Liver (tissue), 9 donors: Measurements from ENCODE around the gene POU3F1. TPM values are rescaled to one million over a fixed set of nuclear protein-coding genes. Genes with fewer than 3 reads are reported as not detected.

Experiments used
- DNase-seq: peaks from one replicate; pipeline ENCODE4 v3.0.0-alpha.2; 2017; ENCODE audit warnings: low spot score
- H3K27ac ChIP-seq, 2 donors: one replicate each; pipeline ENCODE4 v1.7.0; 2013; ENCODE audit warnings: inconsistent platforms in 2 of 2, low read length in 2 of 2, control low read depth in 1 of 2, low read depth in 1 of 2, mild to moderate bottlenecking in 1 of 2
- H3K27me3 ChIP-seq, 4 donors: one replicate each; pipeline versions ENCODE4 v1.6.1 to v1.7.0; 2013; ENCODE audit warnings: low read length in 3 of 4, inconsistent platforms in 1 of 4, mild to moderate bottlenecking in 1 of 4, moderate library complexity in 1 of 4; ENCODE audit not compliant: control insufficient read depth in 4 of 4, insufficient read depth in 4 of 4
- H3K36me3 ChIP-seq, 4 donors: one replicate each; pipeline versions ENCODE4 v1.6.1 to v1.7.0; 2013; ENCODE audit warnings: low read length in 3 of 4, mild to moderate bottlenecking in 3 of 4, low read depth in 1 of 4, moderate library complexity in 1 of 4; ENCODE audit not compliant: control insufficient read depth in 4 of 4, insufficient read depth in 3 of 4
- H3K4me1 ChIP-seq, 4 donors: one replicate each; pipeline versions ENCODE4 v1.6.1 to v1.7.0; 2013; ENCODE audit warnings: low read length in 3 of 4, mild to moderate bottlenecking in 3 of 4, moderate library complexity in 1 of 4; ENCODE audit not compliant: control insufficient read depth in 4 of 4, insufficient read depth in 4 of 4
- H3K4me3 ChIP-seq, 3 donors: one replicate each; pipeline versions ENCODE4 v1.6.1 to v1.7.0; 2013; ENCODE audit warnings: low read length in 3 of 3, control low read depth in 1 of 3, low read depth in 1 of 3, mild to moderate bottlenecking in 1 of 3
- H3K9ac ChIP-seq, 2 donors: one replicate each; pipeline ENCODE4 v1.7.0; 2013; ENCODE audit warnings: low read length in 2 of 2, mild to moderate bottlenecking in 2 of 2, moderate library complexity in 2 of 2, control low read depth in 1 of 2, low read depth in 1 of 2
- H3K9me3 ChIP-seq, 4 donors: one replicate each; pipeline versions ENCODE4 v1.6.1 to v1.7.0; 2013; ENCODE audit warnings: low read length in 3 of 4; ENCODE audit not compliant: control insufficient read depth in 4 of 4
- EGR1 ChIP-seq, 2 donors: IDR thresholded peaks; 2 replicates each; pipeline ENCODE4 v1.6.1; 2016 to 2018; ENCODE audit warnings: antibody characterized with exemption in 2 of 2, low read depth in 2 of 2
- FOXA1 ChIP-seq: IDR thresholded peaks from 2 replicates; pipeline ENCODE4 v1.6.1; 2016; ENCODE audit warnings: antibody characterized with exemption
- FOXA2 ChIP-seq: IDR thresholded peaks from 2 replicates; pipeline ENCODE4 v1.6.1; 2016; ENCODE audit warnings: antibody characterized with exemption
- GABPA ChIP-seq, 2 donors: IDR thresholded peaks in 1 of 2; conservative IDR thresholded peaks in 1 of 2; 2 replicates each; pipeline ENCODE4 v1.6.1; 2016; ENCODE audit warnings: antibody characterized with exemption in 2 of 2, mild to moderate bottlenecking in 1 of 2, moderate library complexity in 1 of 2
- HNF4A ChIP-seq, 2 donors: conservative IDR thresholded peaks; 2 replicates each; pipeline ENCODE4 v1.6.1; 2016; ENCODE audit warnings: antibody characterized with exemption in 2 of 2, mild to moderate bottlenecking in 2 of 2
- HNF4G ChIP-seq: IDR thresholded peaks from 2 replicates; pipeline ENCODE4 v1.6.1; 2016; ENCODE audit warnings: antibody characterized with exemption
- JUND ChIP-seq, 2 donors: IDR thresholded peaks; 2 replicates each; pipeline ENCODE4 v1.6.1; 2016; ENCODE audit warnings: antibody characterized with exemption in 2 of 2
- NR2F2 ChIP-seq: IDR thresholded peaks from 2 replicates; pipeline ENCODE4 v1.6.1; 2016; ENCODE audit warnings: antibody characterized with exemption
- RAD21 ChIP-seq, 2 donors: IDR thresholded peaks; 2 replicates each; pipeline ENCODE4 v1.6.1; 2016; ENCODE audit warnings: antibody characterized with exemption in 2 of 2, mild to moderate bottlenecking in 2 of 2
- SP1 ChIP-seq: IDR thresholded peaks from 2 replicates; pipeline ENCODE4 v1.6.1; 2018; ENCODE audit warnings: antibody characterized with exemption, mild to moderate bottlenecking
- YY1 ChIP-seq: IDR thresholded peaks from 2 replicates; pipeline ENCODE4 v1.6.1; 2016; ENCODE audit warnings: antibody characterized with exemption, mild to moderate bottlenecking
- WGBS: extraction: QIAGEN DNeasy Blood & Tissue Kit; methylation state at CpG from one replicate; pipeline ENCODE4 v1.1.7; 2013; 5-methylcytosine and 5-hydroxymethylcytosine counted together
- polyA plus RNA-seq, 2 donors: library from polyadenylated mRNA; stranded (reverse) in 1 of 2; unstranded in 1 of 2; fragments of 200-250 nt in 1 of 2; fragments of >200 nt in 1 of 2; fragmentation: Nextera tagmentation in 1 of 2; extraction: Ambion mirVana in 1 of 2; gene quantifications; one replicate each; pipeline versions ENCODE4 v1.2.1 to v1.2.3, GENCODE V29; 2013 to 2015
- total RNA-seq, 2 donors: library from RNA; depleted of rRNA; stranded (reverse); fragments of >200 nt; gene quantifications; one replicate each; pipeline ENCODE4 v1.2.3, GENCODE V29; 2014
- TF ChIP-seq, protein P1 (sequence below): fragments of 150-350 bp; IDR thresholded peaks from 2 replicates; pipeline ENCODE4 v1.5.1; 2017; ENCODE audit warnings: improper control_type of control experiment, low read depth, low read length; ENCODE audit not compliant: missing input control
- TF ChIP-seq, protein P2 (sequence below): IDR thresholded peaks from 2 replicates; pipeline ENCODE4 v1.6.1; 2016; ENCODE audit warnings: antibody characterized with exemption
- TF ChIP-seq, protein P3 (sequence below): IDR thresholded peaks from 2 replicates; pipeline ENCODE4 v1.6.1; 2016; ENCODE audit warnings: antibody characterized with exemption, mild to moderate bottlenecking
- TF ChIP-seq, protein P4 (sequence below): IDR thresholded peaks from 2 replicates; pipeline ENCODE4 v1.6.1; 2016; ENCODE audit warnings: antibody characterized with exemption
- TF ChIP-seq, protein P5 (sequence below): IDR thresholded peaks from 2 replicates; pipeline ENCODE4 v1.6.1; 2016; ENCODE audit warnings: antibody characterized with exemption
- donor health status: healthy.
- donor health status: healthy.
- donor health status: healthy.
- donor health status: healthy.
- donor health status: healthy.

The POU3F1 gene
- total and polyA plus RNA-seq, 4 donors, result not detected

DNA sequence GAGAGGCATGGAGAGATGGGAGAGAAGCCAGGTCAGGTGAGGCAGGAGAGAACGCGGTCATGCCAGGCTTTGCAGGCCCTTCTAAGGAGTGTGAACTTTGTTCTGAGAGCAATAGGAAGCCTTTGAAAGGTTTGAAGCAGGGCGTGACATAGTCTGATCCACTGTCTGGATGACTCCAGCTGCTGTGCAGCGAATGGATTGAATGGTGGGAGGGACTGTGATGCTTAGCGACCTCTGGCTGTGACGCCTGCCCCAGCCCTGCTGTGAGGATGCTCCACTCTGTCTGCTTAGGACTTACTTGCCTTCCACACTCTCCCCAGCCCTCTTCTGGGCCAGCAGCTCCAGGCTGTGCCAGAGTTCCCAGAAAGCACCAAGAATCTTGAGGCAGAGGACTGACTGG lies 41.8 kb upstream of the POU3F1 start:
- Histone ChIP-seq H3K27me3 (no peaks in the 10 kb centered on the region), H3K27ac (no peak overlapping the region), H3K9ac (no peak overlapping the region), H3K36me3 (no peaks in the 10 kb centered on the region), H3K9me3 (no peaks in the 10 kb centered on the region), H3K4me3 (no peak overlapping the region), H3K4me1 (peaks cover 6 to 27% (median 25%) of the 10 kb centered on the region in 4 donors)
- TF ChIP-seq, protein P1, sequence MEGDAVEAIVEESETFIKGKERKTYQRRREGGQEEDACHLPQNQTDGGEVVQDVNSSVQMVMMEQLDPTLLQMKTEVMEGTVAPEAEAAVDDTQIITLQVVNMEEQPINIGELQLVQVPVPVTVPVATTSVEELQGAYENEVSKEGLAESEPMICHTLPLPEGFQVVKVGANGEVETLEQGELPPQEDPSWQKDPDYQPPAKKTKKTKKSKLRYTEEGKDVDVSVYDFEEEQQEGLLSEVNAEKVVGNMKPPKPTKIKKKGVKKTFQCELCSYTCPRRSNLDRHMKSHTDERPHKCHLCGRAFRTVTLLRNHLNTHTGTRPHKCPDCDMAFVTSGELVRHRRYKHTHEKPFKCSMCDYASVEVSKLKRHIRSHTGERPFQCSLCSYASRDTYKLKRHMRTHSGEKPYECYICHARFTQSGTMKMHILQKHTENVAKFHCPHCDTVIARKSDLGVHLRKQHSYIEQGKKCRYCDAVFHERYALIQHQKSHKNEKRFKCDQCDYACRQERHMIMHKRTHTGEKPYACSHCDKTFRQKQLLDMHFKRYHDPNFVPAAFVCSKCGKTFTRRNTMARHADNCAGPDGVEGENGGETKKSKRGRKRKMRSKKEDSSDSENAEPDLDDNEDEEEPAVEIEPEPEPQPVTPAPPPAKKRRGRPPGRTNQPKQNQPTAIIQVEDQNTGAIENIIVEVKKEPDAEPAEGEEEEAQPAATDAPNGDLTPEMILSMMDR, result no peak
- no peak for TF ChIP-seq JUND (IDR thresholded peaks at IDR 0.05)
- no peak for TF ChIP-seq RAD21 (IDR thresholded peaks at IDR 0.05)
- TF ChIP-seq HNF4A (conservative IDR thresholded peaks at IDR 0.05), result no peak
- no peak for TF ChIP-seq NR2F2
- TF ChIP-seq YY1, result no peak
- TF ChIP-seq, protein P2, sequence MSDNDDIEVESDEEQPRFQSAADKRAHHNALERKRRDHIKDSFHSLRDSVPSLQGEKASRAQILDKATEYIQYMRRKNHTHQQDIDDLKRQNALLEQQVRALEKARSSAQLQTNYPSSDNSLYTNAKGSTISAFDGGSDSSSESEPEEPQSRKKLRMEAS, result no peak
- no peak for TF ChIP-seq FOXA2
- TF ChIP-seq EGR1 (IDR thresholded peaks at IDR 0.05; ENCODE audit: low read depth in 2 of 2), result no peak
- no peak for TF ChIP-seq SP1
- no peak for TF ChIP-seq GABPA (IDR thresholded peaks at IDR 0.05 in 1 of 2, conservative IDR thresholded peaks at IDR 0.05 in 1 of 2)
- TF ChIP-seq HNF4G, result no peak
- TF ChIP-seq, protein P3, sequence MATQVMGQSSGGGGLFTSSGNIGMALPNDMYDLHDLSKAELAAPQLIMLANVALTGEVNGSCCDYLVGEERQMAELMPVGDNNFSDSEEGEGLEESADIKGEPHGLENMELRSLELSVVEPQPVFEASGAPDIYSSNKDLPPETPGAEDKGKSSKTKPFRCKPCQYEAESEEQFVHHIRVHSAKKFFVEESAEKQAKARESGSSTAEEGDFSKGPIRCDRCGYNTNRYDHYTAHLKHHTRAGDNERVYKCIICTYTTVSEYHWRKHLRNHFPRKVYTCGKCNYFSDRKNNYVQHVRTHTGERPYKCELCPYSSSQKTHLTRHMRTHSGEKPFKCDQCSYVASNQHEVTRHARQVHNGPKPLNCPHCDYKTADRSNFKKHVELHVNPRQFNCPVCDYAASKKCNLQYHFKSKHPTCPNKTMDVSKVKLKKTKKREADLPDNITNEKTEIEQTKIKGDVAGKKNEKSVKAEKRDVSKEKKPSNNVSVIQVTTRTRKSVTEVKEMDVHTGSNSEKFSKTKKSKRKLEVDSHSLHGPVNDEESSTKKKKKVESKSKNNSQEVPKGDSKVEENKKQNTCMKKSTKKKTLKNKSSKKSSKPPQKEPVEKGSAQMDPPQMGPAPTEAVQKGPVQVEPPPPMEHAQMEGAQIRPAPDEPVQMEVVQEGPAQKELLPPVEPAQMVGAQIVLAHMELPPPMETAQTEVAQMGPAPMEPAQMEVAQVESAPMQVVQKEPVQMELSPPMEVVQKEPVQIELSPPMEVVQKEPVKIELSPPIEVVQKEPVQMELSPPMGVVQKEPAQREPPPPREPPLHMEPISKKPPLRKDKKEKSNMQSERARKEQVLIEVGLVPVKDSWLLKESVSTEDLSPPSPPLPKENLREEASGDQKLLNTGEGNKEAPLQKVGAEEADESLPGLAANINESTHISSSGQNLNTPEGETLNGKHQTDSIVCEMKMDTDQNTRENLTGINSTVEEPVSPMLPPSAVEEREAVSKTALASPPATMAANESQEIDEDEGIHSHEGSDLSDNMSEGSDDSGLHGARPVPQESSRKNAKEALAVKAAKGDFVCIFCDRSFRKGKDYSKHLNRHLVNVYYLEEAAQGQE, result no peak
- no peak for DNase-seq
- WGBS, result 67% methylated on average over 6 of the region's 6 CpGs

DNA sequence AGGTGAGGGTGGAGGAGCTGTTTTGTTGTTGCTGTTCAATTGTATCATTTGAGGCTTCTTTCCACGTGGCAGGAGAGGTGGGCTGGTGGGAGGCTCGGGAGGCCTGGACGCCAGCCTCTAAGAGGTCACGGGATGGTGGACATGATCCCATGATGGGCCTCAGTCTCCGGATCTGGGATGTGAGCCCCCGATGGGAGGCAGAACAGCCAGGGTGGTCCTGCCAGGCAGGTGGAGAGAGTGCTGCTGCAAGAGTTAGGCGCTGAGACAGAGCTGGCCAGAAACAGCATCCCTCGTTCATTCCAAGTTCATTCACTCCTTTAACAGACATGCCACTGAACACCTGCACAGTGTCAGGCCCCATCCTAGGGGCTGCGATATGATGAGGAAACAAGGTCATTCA lies 41.1 kb upstream of the POU3F1 start:
- Histone ChIP-seq H3K9me3 (no peaks in the 10 kb centered on the region), H3K36me3 (no peaks in the 10 kb centered on the region), H3K27me3 (no peaks in the 10 kb centered on the region), H3K4me3 (no peak overlapping the region), H3K9ac (no peak overlapping the region), H3K4me1 (peaks cover 6 to 34% (median 32%) of the 10 kb centered on the region in 4 donors), H3K27ac (no peak overlapping the region)
- 95% methylated on average over 9 of the region's 9 CpGs for WGBS
- no peak for TF ChIP-seq FOXA2
- TF ChIP-seq, protein P4, sequence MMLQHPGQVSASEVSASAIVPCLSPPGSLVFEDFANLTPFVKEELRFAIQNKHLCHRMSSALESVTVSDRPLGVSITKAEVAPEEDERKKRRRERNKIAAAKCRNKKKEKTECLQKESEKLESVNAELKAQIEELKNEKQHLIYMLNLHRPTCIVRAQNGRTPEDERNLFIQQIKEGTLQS, result no peak
- TF ChIP-seq HNF4A (conservative IDR thresholded peaks at IDR 0.05), result no peak
- TF ChIP-seq, protein P2, result no peak
- no peak for TF ChIP-seq YY1
- TF ChIP-seq, protein P5, sequence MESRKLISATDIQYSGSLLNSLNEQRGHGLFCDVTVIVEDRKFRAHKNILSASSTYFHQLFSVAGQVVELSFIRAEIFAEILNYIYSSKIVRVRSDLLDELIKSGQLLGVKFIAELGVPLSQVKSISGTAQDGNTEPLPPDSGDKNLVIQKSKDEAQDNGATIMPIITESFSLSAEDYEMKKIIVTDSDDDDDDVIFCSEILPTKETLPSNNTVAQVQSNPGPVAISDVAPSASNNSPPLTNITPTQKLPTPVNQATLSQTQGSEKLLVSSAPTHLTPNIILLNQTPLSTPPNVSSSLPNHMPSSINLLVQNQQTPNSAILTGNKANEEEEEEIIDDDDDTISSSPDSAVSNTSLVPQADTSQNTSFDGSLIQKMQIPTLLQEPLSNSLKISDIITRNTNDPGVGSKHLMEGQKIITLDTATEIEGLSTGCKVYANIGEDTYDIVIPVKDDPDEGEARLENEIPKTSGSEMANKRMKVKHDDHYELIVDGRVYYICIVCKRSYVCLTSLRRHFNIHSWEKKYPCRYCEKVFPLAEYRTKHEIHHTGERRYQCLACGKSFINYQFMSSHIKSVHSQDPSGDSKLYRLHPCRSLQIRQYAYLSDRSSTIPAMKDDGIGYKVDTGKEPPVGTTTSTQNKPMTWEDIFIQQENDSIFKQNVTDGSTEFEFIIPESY, result no peak
- TF ChIP-seq GABPA (IDR thresholded peaks at IDR 0.05 in 1 of 2, conservative IDR thresholded peaks at IDR 0.05 in 1 of 2), result no peak
- no peak for TF ChIP-seq FOXA1
- no peak for TF ChIP-seq JUND (IDR thresholded peaks at IDR 0.05)
- no peak for DNase-seq
